Kidney epithelial cell (primary cell): ENCODE results near the gene RBP5. TPM values are rescaled to one million over a fixed set of nuclear protein-coding genes. Genes with fewer than 3 reads are reported as not detected.

Experiments
- DNase-seq: peaks from one replicate; pipeline ENCODE4 v3.0.0-alpha.2; 2010; ENCODE audit warnings: low read depth
- H3K27me3 ChIP-seq: 2 replicates; pipeline ENCODE4 v1.6.0; 2011; ENCODE audit warnings: low read length; ENCODE audit not compliant: control insufficient read depth, insufficient read depth
- H3K36me3 ChIP-seq: 2 replicates; pipeline ENCODE4 v1.5.1; 2011; ENCODE audit warnings: low read length; ENCODE audit not compliant: control insufficient read depth, insufficient read depth
- H3K4me3 ChIP-seq: 2 replicates; pipeline ENCODE4 v1.5.1; 2011; ENCODE audit warnings: low read depth, mild to moderate bottlenecking, control low read depth, low read length
- CTCF ChIP-seq: IDR thresholded peaks from 2 replicates; pipeline ENCODE4 v1.5.1; 2011; ENCODE audit warnings: mild to moderate bottlenecking, moderate library complexity, low read length, control low read depth, inconsistent platforms; ENCODE audit not compliant: insufficient read depth, poor library complexity, severe bottlenecking
- total RNA-seq: library from RNA; depleted of rRNA; stranded (reverse); fragments of >200 nt; gene quantifications from 2 replicates; pipeline ENCODE4 v1.2.3, GENCODE V29; 2015

The RBP5 gene
- total RNA-seq, 1 donor from 2014 or later, result not detected

GRCh38 chr12:7101694-7102131 is 27.0 kb downstream of the RBP5 start:
- H3K27me3 ChIP-seq, result no peaks in the 10 kb centered on the region
- no peak for DNase-seq
- peaks cover 2% of the 10 kb centered on the region for H3K36me3 ChIP-seq
- TF ChIP-seq CTCF, result no peak
- H3K4me3 ChIP-seq, result no peak overlapping the region

- H3K36me3 ChIP-seq, result peaks cover 2% of the 10 kb centered on the region
- no peak overlapping the region for H3K4me3 ChIP-seq
- no peak for TF ChIP-seq CTCF
- no peak for DNase-seq
- H3K27me3 ChIP-seq, result no peaks in the 10 kb centered on the region
These were observed 27.5 kb downstream of the RBP5 start for GRCh38 chr12:7101047-7101693.

GRCh38 chr12:7100239-7100638 is 28.4 kb downstream of the RBP5 start:
- Histone ChIP-seq H3K36me3 (peaks cover 2% of the 10 kb centered on the region), H3K27me3 (no peaks in the 10 kb centered on the region), H3K4me3 (no peak overlapping the region)
- no peak for TF ChIP-seq CTCF
- DNase-seq, result no peak

GRCh38 chr12:7099290-7099996 is 29.2 kb downstream of the RBP5 start:
- TF ChIP-seq CTCF, result no peak
- no peaks in the 10 kb centered on the region for H3K27me3 ChIP-seq
- DNase-seq, result no peak
- peaks cover 2% of the 10 kb centered on the region for H3K36me3 ChIP-seq
- H3K4me3 ChIP-seq, result no peak overlapping the region

GRCh38 chr12:7096979-7097378 is 31.7 kb downstream of the RBP5 start:
- peaks cover 6% of the 10 kb centered on the region for H3K27me3 ChIP-seq
- H3K36me3 ChIP-seq, result peaks cover 1% of the 10 kb centered on the region
- no peak overlapping the region for H3K4me3 ChIP-seq
- no peak for TF ChIP-seq CTCF
- DNase-seq, result no peak
